GM06990 (cell line): ENCODE measurements around the gene RAD21L1.

Experiments used
- DNase-seq: peaks from one replicate; pipeline ENCODE4 v3.0.0-alpha.2; 2011; ENCODE audit not compliant: insufficient read length; ENCODE audit errors: extremely low read depth
- H3K27me3 ChIP-seq: replicated peaks from 2 replicates; pipeline ENCODE4 v1.6.0; 2011; ENCODE audit warnings: low read length; ENCODE audit not compliant: control insufficient read depth, insufficient read depth
- H3K36me3 ChIP-seq: 2 replicates; pipeline ENCODE4 v1.5.1; 2011; ENCODE audit warnings: low read length; ENCODE audit not compliant: control insufficient read depth, insufficient read depth
- H3K4me3 ChIP-seq: replicated peaks from 2 replicates; pipeline ENCODE4 v1.5.1; 2011; ENCODE audit warnings: low read depth, mild to moderate bottlenecking, control low read depth, low read length
- TF ChIP-seq, protein P1 (sequence below): IDR thresholded peaks from 2 replicates; pipeline ENCODE4 v1.5.1; 2011; ENCODE audit warnings: low read length, control low read depth, mild to moderate bottlenecking, inconsistent platforms; ENCODE audit not compliant: insufficient read depth, poor library complexity, severe bottlenecking

RAD21L1 gene

DNA sequence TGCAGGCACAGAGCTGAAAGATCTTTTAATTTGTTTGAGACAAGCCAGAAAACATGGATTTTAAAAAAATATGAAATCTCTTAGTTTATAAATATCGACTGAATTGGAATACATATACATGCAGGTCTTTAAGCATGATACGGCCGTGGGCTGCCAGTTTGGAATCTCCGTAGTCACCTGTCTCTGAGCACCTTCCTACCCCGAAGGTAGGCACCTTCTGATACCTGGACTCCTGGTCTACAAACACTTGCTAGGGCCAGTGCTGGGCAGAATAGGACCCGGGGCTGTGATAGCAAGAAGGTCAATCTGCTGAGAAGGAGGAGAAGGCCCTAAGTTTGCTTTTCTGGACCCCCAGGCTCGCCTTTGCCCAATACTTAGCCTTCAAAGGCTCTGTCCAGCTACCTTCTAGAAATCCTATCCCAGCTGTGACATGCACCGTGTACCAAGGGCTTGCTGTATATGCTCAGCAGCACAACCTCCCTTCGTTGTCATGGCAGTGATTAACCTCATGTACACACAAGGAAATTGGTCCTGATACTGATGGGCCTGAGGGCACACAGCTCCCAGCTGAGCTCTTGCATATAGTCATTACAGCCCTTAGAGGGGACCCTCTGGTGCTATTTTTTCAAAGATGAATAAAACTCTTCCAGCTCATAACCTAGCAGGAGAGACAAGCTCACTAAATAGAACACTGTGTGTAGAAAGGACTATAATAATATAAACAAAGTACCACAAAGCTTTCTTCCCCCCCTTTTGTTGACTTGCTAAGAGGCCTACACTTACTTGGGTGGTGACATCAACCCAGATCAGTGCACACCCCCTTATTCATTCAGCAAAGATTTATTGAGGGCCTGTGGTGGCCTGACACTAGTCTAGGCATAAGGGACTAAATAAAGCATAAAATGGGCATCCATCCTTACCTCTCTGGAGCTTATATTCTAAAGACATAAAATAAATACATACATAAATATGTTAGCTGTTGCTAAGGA is 58.0 kb downstream of the RAD21L1 start:
- DNase-seq: no peak
- Histone ChIP-seq H3K4me3 (no peak overlapping the region), H3K36me3 (no peaks in the 10 kb centered on the region), H3K27me3 (no peaks in the 10 kb centered on the region)
- TF ChIP-seq, protein P1, sequence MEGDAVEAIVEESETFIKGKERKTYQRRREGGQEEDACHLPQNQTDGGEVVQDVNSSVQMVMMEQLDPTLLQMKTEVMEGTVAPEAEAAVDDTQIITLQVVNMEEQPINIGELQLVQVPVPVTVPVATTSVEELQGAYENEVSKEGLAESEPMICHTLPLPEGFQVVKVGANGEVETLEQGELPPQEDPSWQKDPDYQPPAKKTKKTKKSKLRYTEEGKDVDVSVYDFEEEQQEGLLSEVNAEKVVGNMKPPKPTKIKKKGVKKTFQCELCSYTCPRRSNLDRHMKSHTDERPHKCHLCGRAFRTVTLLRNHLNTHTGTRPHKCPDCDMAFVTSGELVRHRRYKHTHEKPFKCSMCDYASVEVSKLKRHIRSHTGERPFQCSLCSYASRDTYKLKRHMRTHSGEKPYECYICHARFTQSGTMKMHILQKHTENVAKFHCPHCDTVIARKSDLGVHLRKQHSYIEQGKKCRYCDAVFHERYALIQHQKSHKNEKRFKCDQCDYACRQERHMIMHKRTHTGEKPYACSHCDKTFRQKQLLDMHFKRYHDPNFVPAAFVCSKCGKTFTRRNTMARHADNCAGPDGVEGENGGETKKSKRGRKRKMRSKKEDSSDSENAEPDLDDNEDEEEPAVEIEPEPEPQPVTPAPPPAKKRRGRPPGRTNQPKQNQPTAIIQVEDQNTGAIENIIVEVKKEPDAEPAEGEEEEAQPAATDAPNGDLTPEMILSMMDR: no peak

DNA sequence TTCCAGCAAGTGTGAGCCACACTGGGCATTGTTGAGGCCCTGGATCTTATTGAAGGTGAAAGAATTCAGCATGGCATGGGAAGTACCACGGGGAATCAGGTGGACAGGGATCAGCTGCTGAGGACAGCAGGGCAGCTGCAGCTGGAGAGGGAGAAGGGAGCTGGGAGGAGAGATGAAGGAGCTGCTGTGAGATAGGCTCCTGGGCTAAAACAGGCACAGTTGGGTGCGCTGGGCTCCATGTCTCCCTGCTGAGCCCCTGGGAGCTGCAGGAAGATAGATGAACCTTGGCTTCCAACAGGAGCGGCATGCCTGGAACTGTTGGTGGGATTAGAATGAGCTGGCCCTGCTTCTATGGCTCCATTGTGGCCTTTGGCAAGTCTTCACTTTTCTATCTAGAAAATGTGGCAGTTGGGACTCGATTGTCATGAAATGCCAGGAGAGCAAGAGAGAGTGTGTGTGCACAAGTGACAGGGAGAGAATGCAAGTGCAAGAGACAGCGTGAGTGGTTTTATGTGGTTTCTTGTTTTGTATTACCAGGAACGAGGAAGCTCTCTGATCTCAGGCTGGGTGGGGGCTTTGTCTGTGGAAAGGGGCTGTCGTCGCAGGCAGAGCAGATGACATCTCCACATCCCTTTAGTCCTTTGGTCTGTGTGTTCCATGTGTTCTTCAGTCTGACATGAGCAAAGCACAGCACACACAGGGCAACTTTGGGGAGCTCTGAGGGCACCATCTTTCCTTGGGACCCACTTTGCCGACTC is 60.6 kb downstream of the RAD21L1 start:
- TF ChIP-seq, protein P1: no peak
- Histone ChIP-seq H3K27me3 (no peaks in the 10 kb centered on the region), H3K4me3 (no peak overlapping the region), H3K36me3 (no peaks in the 10 kb centered on the region)
- DNase-seq: no peak

DNA sequence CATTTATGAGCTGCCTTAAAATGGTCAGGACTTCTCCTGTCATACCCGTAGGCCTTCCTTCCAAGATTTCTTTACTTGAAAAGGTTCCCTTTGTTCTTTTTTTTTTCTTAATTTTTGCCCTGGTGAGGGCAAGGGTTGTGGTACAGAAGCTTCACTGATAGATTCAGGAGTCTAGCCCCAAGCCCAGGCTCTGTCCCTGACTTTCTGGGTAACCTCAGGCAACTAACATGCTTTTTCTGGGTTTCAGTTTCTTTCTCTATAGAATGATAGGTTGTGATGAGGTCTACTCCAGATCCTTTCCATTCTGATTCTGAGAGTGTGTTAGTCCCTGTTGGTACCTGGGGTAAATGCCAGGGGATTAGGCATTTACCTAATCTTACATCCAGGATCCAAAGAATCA is 61.5 kb downstream of the RAD21L1 start:
- DNase-seq: no peak
- H3K4me3 ChIP-seq: no peak overlapping the region
- no peaks in the 10 kb centered on the region for H3K36me3 ChIP-seq
- TF ChIP-seq, protein P1: no peak
- H3K27me3 ChIP-seq: no peaks in the 10 kb centered on the region; the same call in 1 of the 2 replicates

DNA sequence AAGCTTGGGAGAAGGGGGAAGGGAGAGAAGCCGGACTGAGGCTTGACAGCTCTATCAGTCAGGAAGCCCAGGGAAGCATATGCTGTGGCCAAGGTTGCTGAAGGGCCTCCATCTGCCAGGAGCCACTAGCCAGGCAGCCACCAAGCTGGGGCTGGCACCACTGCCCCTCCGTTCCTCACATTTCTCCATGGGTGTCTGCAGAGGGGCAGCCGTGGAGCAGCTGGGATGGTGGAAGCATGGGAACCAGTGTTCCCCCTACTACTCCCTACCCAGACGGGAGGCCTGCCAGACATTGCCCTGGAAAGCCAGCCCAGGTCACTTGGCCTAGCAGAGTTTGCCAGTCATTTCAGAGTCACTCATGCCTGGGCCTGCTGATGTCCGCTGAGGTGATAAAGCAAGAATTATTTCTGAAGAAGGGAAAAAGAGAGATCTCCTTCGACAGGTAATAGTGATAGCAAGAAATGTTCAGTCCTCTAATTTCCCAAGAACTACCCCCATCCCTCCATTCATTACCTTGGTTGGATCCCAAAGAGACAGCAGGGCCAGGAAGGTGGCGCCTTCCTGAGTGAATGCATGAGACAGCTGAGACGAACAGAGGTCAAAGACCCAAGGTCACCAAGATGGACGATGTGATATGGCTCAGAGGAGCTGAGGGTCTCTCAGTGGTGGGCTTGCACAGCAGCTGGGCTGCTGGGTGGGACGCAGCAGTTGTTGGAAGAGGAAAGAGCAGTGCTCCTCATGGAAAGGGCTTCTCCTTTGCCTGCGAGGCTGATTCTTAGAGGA is 62.1 kb downstream of the RAD21L1 start:
- Histone ChIP-seq H3K27me3 (no peaks in the 10 kb centered on the region; the same call in 1 of the 2 replicates), H3K36me3 (no peaks in the 10 kb centered on the region), H3K4me3 (no peak overlapping the region)
- DNase-seq: no peak
- TF ChIP-seq, protein P1: no peak

DNA sequence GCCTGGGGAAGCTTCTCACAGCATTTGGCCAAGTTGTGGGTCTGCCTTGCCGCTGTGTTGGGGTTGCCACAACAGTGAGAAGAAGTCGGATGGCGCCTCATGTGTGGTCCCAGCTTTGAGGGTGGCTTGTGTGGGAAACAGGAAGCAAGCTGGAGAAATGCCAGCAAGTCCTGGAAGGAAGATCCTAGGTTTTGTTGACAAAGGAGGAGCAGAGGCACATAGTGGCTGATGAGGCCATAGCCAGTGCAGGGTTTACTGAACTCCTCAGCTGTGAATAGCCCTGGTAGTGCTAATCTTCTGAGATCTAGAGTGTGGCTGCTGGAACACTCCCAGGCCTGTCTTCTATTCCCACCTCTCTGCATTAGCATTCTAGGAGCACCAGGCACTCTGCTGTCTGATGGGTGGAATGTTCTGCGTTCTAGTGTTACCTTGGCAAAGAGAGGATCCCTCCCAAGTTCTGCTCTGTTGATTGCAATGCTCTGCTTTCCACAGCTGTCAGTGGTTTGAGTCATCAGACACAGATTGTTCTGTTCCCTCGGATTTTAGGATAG is 65.4 kb downstream of the RAD21L1 start:
- TF ChIP-seq, protein P1: no peak
- Histone ChIP-seq H3K27me3 (no peaks in the 10 kb centered on the region; the same call in none of the 2 replicates), H3K36me3 (no peaks in the 10 kb centered on the region), H3K4me3 (no peak overlapping the region)
- DNase-seq: no peak
